Measurements from ENCODE around the gene COL23A1.

The COL23A1 gene

GRCh38 chr5:178511172-178511571, 79.0 kb downstream of the COL23A1 start:
- H3K4me1 ChIP-seq (ENCODE audit: low read length), result no peaks in the 10 kb centered on the region
- H2AFZ ChIP-seq (ENCODE audit: low read depth, low read length), result no peak overlapping the region
- peaks cover 9% of the 10 kb centered on the region; the same call in 1 of the 2 replicates for H3K27me3 ChIP-seq (ENCODE audit: low read depth, low read length)
- H3K9ac ChIP-seq (ENCODE audit: low read length), result no peak overlapping the region
- no peak for TF ChIP-seq EZH2phosphoT487 (IDR thresholded peaks at IDR 0.05; ENCODE audit: low read depth)
- TF ChIP-seq, protein P1, sequence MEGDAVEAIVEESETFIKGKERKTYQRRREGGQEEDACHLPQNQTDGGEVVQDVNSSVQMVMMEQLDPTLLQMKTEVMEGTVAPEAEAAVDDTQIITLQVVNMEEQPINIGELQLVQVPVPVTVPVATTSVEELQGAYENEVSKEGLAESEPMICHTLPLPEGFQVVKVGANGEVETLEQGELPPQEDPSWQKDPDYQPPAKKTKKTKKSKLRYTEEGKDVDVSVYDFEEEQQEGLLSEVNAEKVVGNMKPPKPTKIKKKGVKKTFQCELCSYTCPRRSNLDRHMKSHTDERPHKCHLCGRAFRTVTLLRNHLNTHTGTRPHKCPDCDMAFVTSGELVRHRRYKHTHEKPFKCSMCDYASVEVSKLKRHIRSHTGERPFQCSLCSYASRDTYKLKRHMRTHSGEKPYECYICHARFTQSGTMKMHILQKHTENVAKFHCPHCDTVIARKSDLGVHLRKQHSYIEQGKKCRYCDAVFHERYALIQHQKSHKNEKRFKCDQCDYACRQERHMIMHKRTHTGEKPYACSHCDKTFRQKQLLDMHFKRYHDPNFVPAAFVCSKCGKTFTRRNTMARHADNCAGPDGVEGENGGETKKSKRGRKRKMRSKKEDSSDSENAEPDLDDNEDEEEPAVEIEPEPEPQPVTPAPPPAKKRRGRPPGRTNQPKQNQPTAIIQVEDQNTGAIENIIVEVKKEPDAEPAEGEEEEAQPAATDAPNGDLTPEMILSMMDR (IDR thresholded peaks at IDR 0.05; ENCODE audit: low read depth, low read length), result no peak
- H3K36me3 ChIP-seq (replicated peaks; ENCODE audit: low read depth, low read length), result no peaks in the 10 kb centered on the region
- no peaks in the 10 kb centered on the region for H3K9me3 ChIP-seq (ENCODE audit: insufficient read depth, low read length)
- no peaks in the 10 kb centered on the region for H4K20me1 ChIP-seq (ENCODE audit: insufficient read depth, low read length)
- H3K4me2 ChIP-seq (ENCODE audit: low read length), result no peak overlapping the region
- H3K79me2 ChIP-seq (ENCODE audit: low read length), result no peaks in the 10 kb centered on the region
- no peak overlapping the region for H3K4me3 ChIP-seq (ENCODE audit: low read length)
- no peak overlapping the region for H3K27ac ChIP-seq (ENCODE audit: low read length)

GRCh38 chr5:178509491-178510057, 80.6 kb downstream of the COL23A1 start:
- TF ChIP-seq EZH2phosphoT487 (IDR thresholded peaks at IDR 0.05; ENCODE audit: low read depth), result no peak
- TF ChIP-seq, protein P1 (IDR thresholded peaks at IDR 0.05; ENCODE audit: low read depth, low read length), result no peak
- Histone ChIP-seq H3K9ac (ENCODE audit: low read length) (no peak overlapping the region), H3K36me3 (replicated peaks; ENCODE audit: low read depth, low read length) (no peaks in the 10 kb centered on the region), H3K27me3 (ENCODE audit: low read depth, low read length) (peaks cover 9% of the 10 kb centered on the region; the same call in 1 of the 2 replicates), H3K4me3 (ENCODE audit: low read length) (no peak overlapping the region), H3K27ac (ENCODE audit: low read length) (no peak overlapping the region), H2AFZ (ENCODE audit: low read depth, low read length) (no peak overlapping the region), H3K4me1 (ENCODE audit: low read length) (no peaks in the 10 kb centered on the region), H3K79me2 (ENCODE audit: low read length) (no peaks in the 10 kb centered on the region), H3K4me2 (ENCODE audit: low read length) (no peak overlapping the region), H4K20me1 (ENCODE audit: insufficient read depth, low read length) (no peaks in the 10 kb centered on the region), H3K9me3 (ENCODE audit: insufficient read depth, low read length) (no peaks in the 10 kb centered on the region)

DNA sequence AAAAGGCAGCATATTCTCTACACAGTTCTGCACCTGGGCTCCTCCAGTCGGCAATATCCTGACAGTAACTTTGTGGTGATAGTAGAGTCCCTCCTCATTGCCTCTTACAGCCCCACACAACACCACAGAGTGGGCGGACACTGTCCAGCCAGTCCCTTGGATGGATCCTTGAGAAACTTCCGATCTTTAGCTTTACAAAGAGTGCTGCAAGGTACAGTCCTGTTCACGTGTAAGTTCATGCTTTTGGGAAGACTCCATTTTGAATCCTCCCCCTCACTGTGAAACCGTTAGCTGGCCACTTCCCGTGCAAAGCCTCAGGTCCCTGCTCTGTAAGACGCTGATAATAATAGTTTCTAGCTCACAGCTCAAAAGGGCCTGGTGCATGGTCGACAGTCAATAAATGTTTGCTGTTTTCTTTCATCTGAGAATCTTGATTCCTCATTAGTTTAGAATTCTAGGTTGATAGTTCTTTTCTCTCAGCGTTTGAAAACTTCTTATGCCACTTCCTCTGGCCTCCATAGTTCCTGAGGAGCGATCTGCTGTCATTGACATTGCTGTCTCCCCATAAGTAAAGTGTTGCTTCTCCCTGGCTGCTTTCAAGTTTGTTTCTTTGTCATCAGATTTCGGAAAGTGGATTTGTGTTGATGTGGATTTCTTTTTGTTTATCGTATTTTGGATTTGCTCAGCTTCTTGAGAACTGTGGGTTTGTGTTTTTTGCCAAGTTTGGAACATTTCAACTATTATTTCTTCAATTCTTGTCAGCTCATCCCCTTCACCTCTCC, 82.9 kb downstream of the COL23A1 start:
- H4K20me1 ChIP-seq (ENCODE audit: insufficient read depth, low read length), result no peaks in the 10 kb centered on the region
- no peak overlapping the region for H3K27ac ChIP-seq (ENCODE audit: low read length)
- TF ChIP-seq, protein P1 (IDR thresholded peaks at IDR 0.05; ENCODE audit: low read depth, low read length), result no peak
- TF ChIP-seq EZH2phosphoT487 (IDR thresholded peaks at IDR 0.05; ENCODE audit: low read depth), result no peak
- H3K4me3 ChIP-seq (ENCODE audit: low read length), result no peak overlapping the region
- H3K36me3 ChIP-seq (replicated peaks; ENCODE audit: low read depth, low read length), result no peaks in the 10 kb centered on the region
- H3K27me3 ChIP-seq (ENCODE audit: low read depth, low read length), result 0 out of 2 replicates have a peak, but pooled peaks cover 9% of the 10 kb centered on the region
- H3K9ac ChIP-seq (ENCODE audit: low read length), result no peak overlapping the region
- no peak overlapping the region for H2AFZ ChIP-seq (ENCODE audit: low read depth, low read length)
- H3K79me2 ChIP-seq (ENCODE audit: low read length), result no peaks in the 10 kb centered on the region
- H3K4me1 ChIP-seq (ENCODE audit: low read length), result no peaks in the 10 kb centered on the region
- no peaks in the 10 kb centered on the region for H3K9me3 ChIP-seq (ENCODE audit: insufficient read depth, low read length)
- no peak overlapping the region for H3K4me2 ChIP-seq (ENCODE audit: low read length)

DNA sequence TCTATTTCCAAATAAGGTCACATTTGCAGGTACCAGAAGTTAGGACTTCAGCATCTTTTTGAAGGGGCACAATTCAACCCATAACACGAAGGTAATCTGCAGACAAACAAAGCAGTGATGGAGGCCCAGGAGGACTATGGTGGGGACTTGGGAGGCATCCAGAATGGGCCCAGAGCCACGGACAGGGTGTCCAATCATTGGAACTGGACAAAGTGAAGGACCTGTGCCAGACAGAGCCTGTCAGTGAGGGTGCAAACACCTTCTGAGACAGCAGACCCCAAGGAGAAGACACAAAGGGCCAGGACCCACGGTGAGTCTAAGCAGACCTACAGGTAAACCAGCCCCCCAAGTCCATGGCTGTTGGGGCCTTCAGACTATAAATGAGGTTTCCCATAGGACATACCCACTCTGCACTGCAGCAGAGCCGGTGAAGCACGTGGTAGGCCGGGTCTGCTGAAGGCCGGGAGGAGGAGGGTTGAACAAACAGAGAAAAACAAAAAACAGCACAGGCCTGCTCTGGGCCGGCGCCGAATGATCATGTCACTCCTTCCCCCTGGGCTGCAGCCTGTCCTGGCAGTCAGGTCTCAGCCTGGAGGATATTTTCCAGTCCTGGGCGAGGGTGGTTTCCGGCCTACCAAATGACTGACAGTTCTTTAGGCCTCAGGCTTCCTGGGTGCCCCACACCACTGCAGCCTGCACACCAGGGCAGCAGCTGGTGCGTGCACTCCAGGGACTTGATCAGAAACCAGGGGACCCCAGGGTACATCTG, 84.4 kb downstream of the COL23A1 start:
- no peaks in the 10 kb centered on the region for H3K9me3 ChIP-seq (ENCODE audit: insufficient read depth, low read length)
- no peaks in the 10 kb centered on the region for H3K79me2 ChIP-seq (ENCODE audit: low read length)
- TF ChIP-seq, protein P1 (IDR thresholded peaks at IDR 0.05; ENCODE audit: low read depth, low read length), result no peak
- TF ChIP-seq EZH2phosphoT487 (IDR thresholded peaks at IDR 0.05; ENCODE audit: low read depth), result no peak
- no peaks in the 10 kb centered on the region for H4K20me1 ChIP-seq (ENCODE audit: insufficient read depth, low read length)
- no peak overlapping the region for H2AFZ ChIP-seq (ENCODE audit: low read depth, low read length)
- no peak overlapping the region for H3K4me2 ChIP-seq (ENCODE audit: low read length)
- H3K4me1 ChIP-seq (ENCODE audit: low read length), result no peaks in the 10 kb centered on the region
- H3K27me3 ChIP-seq (ENCODE audit: low read depth, low read length), result 0 out of 2 replicates have a peak, but pooled peaks cover 9% of the 10 kb centered on the region
- no peaks in the 10 kb centered on the region for H3K36me3 ChIP-seq (replicated peaks; ENCODE audit: low read depth, low read length)
- H3K9ac ChIP-seq (ENCODE audit: low read length), result no peak overlapping the region
- no peak overlapping the region for H3K27ac ChIP-seq (ENCODE audit: low read length)
- H3K4me3 ChIP-seq (ENCODE audit: low read length), result no peak overlapping the region

All from OCI-LY3 (cell line).